ENCODE measurements around the gene PSD. TPM values are rescaled to one million over a fixed set of nuclear protein-coding genes. Genes with fewer than 3 reads are reported as not detected.

PSD gene
- total RNA-seq: 2.0 and 3.7 TPM in 2 replicates

GRCh38 chr10:102418622-102419268 lies at the start of gene PSD:
Gene PSD (minus strand): TSS chr10:102418785. CDS start chr10:102417038, 1,747 bp downstream.

GRCh38 chr10:102451105-102451969 lies 32.8 kb upstream of the PSD start, which contains the start of gene C10orf95:
Gene C10orf95 (minus strand): TSS chr10:102451543. CDS start chr10:102451093, 450 bp downstream.

GRCh38 chr10:102432162-102432950 lies 13.8 kb upstream of the PSD start, which contains the start of gene CUEDC2:
Gene CUEDC2 (minus strand): TSS chr10:102432574. CDS start chr10:102425188, 7,386 bp downstream.

GRCh38 chr10:102420714-102421506 lies 2.3 kb upstream of the PSD start, which contains the start of gene FBXL15:
Gene FBXL15 (plus strand): TSS chr10:102420836. CDS start chr10:102421130, 294 bp downstream.

GRCh38 chr10:102395400-102396316 lies 22.9 kb downstream of the PSD start, which contains the start of gene NFKB2:
Gene NFKB2 (plus strand): TSS chr10:102395705. CDS start chr10:102395960, 255 bp downstream.

Other genes with a start within 250 kb of the PSD start
- gene ELOVL3, start 192.5 kb downstream of the PSD start, total RNA-seq: 0.13 and 0.20 TPM in 2 replicates
- 0.13 and 0.23 TPM in 2 replicates for gene PITX3, start 177.3 kb downstream of the PSD start, total RNA-seq
- 50.8 and 56.1 TPM in 2 replicates for gene GBF1, start 173.3 kb downstream of the PSD start, total RNA-seq
- gene NFKB2, start 23.1 kb downstream of the PSD start, total RNA-seq: 23.0 and 37.6 TPM in 2 replicates
- gene FBXL15, start 2.1 kb upstream of the PSD start, total RNA-seq: 6.3 and 6.6 TPM in 2 replicates
- gene CUEDC2, start 13.8 kb upstream of the PSD start, total RNA-seq: 42.9 and 43.6 TPM in 2 replicates
- not detected in 2 replicates for gene C10orf95, start 32.8 kb upstream of the PSD start, total RNA-seq
- 141 and 167 TPM in 2 replicates for gene ACTR1A, start 83.9 kb upstream of the PSD start, total RNA-seq
- gene SUFU, start 85.2 kb upstream of the PSD start, total RNA-seq: 7.5 and 7.6 TPM in 2 replicates
- gene TRIM8, start 225.7 kb upstream of the PSD start, total RNA-seq: 91.0 and 138 TPM in 2 replicates